Measurements from ENCODE around the gene PANX1.

PANX1 gene

GRCh38 chr11:94186342-94187203, 57.9 kb downstream of the PANX1 start:
- DNase-seq = no peak

- DNase-seq = no peak
These were observed 64.6 kb downstream of the PANX1 start for GRCh38 chr11:94193288-94193687.

- no peak for DNase-seq
These were observed 66.1 kb downstream of the PANX1 start for GRCh38 chr11:94194712-94195111.

GRCh38 chr11:94196363-94196762, 67.7 kb downstream of the PANX1 start:
- no peak for DNase-seq

- DNase-seq = no peak
These were observed 70.1 kb downstream of the PANX1 start for GRCh38 chr11:94198718-94199117.

GRCh38 chr11:94199136-94200130, 70.8 kb downstream of the PANX1 start:
- no peak for DNase-seq

- no peak for DNase-seq
These were observed 72.4 kb downstream of the PANX1 start for GRCh38 chr11:94201004-94201465.

GRCh38 chr11:94203070-94203469, 74.4 kb downstream of the PANX1 start:
- DNase-seq = no peak

GRCh38 chr11:94211261-94211830, 82.7 kb downstream of the PANX1 start:
- DNase-seq = no peak

- no peak for DNase-seq
These were observed 84.3 kb downstream of the PANX1 start for GRCh38 chr11:94212898-94213297.

GRCh38 chr11:94217705-94218104, 89.1 kb downstream of the PANX1 start:
- DNase-seq = no peak

- DNase-seq = no peak
These were observed 89.7 kb downstream of the PANX1 start for GRCh38 chr11:94218372-94218771.

- DNase-seq = no peak
These were observed 91.1 kb downstream of the PANX1 start for GRCh38 chr11:94219771-94220170.

- DNase-seq = no peak
These were observed 95.4 kb downstream of the PANX1 start for GRCh38 chr11:94224078-94224477.

Measured in SIG-M5 (cell line).